ENCODE measurements around the gene HBP1. TPM values are rescaled to one million over a fixed set of nuclear protein-coding genes. Genes with fewer than 3 reads are reported as not detected.
A peak's percentile ranks its signal among the peaks of the same experiment; 100 is the strongest.

Gene HBP1
- total and polyA plus RNA-seq, 2 of the 8 experiments (the other 6 are each of a cell fraction or from before 2014, with no cell fraction given): 28.9 to 29.2 TPM

GRCh38 chr7:107152011-107152410, 16.8 kb upstream of the HBP1 start:
- Histone ChIP-seq H2BK12ac (ENCODE audit: low read depth, low read length) (no peak overlapping the region), H3K23me2 (ENCODE audit: low read depth, low read length) (no peaks in the 10 kb centered on the region), H3K4me2 (ENCODE audit: insufficient read depth in 1 of 2, low read depth in 2 of 2, low read length in 2 of 2) (no peak overlapping the region), H3K79me2 (ENCODE audit: control insufficient read depth in 1 of 2, insufficient read depth in 2 of 2, low read length in 2 of 2) (no peaks in the 10 kb centered on the region), H3K27me3 (replicated peaks in 1 of 4; ENCODE audit: control insufficient read depth in 3 of 4, extremely low read depth in 1 of 4, insufficient read depth in 3 of 4, low read length in 3 of 4) (no peaks in the 10 kb centered on the region), H2BK120ac (replicated peaks; ENCODE audit: low read depth, low read length) (no peak overlapping the region), H2AK5ac (ENCODE audit: low read depth, low read length) (no peak overlapping the region), H2AFZ (ENCODE audit: low read length) (no peak overlapping the region), H4K91ac (replicated peaks; ENCODE audit: insufficient read length, low read length) (no peak overlapping the region), H4K20me1 (replicated peaks in 1 of 2; ENCODE audit: control insufficient read depth in 1 of 2, insufficient read depth in 2 of 2, low read length in 2 of 2) (no peaks in the 10 kb centered on the region), H3K79me1 (ENCODE audit: low read depth, low read length) (no peaks in the 10 kb centered on the region), H3K14ac (ENCODE audit: insufficient read length) (no peak overlapping the region), H3K9me3 (ENCODE audit: insufficient read depth in 2 of 2, low read depth in 1 of 2, low read length in 1 of 2) (no peaks in the 10 kb centered on the region), H4K5ac (ENCODE audit: insufficient read length, low read depth, low read length) (no peak overlapping the region), H3K18ac (ENCODE audit: extremely low read depth, low read length) (no peak overlapping the region), H3K23ac (ENCODE audit: insufficient read length) (no peak overlapping the region), H3K27ac (ENCODE audit: low read depth, low read length) (no peak overlapping the region), H3K36me3 (ENCODE audit: control insufficient read depth in 2 of 4, insufficient read depth in 4 of 4, low read length in 3 of 4) (peaks cover 0 to under 1% (median 0%) of the 10 kb centered on the region in 4 experiments; a peak in 1 of 8 replicates), H3K56ac (replicated peaks; ENCODE audit: insufficient read length, low read depth, low read length) (no peak overlapping the region), H2BK15ac (ENCODE audit: low read length) (no peak overlapping the region), H3K9ac (replicated peaks in 1 of 4; ENCODE audit: extremely low read depth in 1 of 4, low read depth in 3 of 4, low read length in 3 of 4) (no peak overlapping the region), H2BK5ac (ENCODE audit: low read depth, low read length) (0 out of 2 replicates have a peak overlapping the region, but pooled peaks have one; percentile 29), H3K4me3 (ENCODE audit: extremely low read depth in 1 of 4, insufficient read depth in 2 of 4, low read depth in 3 of 4, low read length in 4 of 4) (no peak overlapping the region), H3K4ac (replicated peaks; ENCODE audit: insufficient read length, low read depth, low read length) (no peak overlapping the region), H2BK20ac (ENCODE audit: low read length) (no peak overlapping the region), H3K4me1 (replicated peaks in 1 of 4; ENCODE audit: control insufficient read depth in 3 of 4, insufficient read depth in 4 of 4, low read length in 3 of 4) (peaks cover 0 to 2% (median 0%) of the 10 kb centered on the region in 4 experiments; a peak in 1 of 7 replicates), H4K8ac (ENCODE audit: extremely low read depth, insufficient read depth, low read length) (no peak overlapping the region)
- FAIRE-seq: no peak
- ChIA-PET POLR2A (ENCODE audit: partially characterized antibody) (no interaction called here), CTCF (ENCODE audit: partially characterized antibody) (interaction anchor here (0.9 to 11.7 kb wide), 16 partner anchors 10 to 364 kb away, joined by 3 to 162 read pairs (median 4); partner anchors contain the start of gene HBP1)
- 72% methylated on average over 4 of the region's 4 CpGs; no CpG with 5 or more reads in 1 of the 2 experiments for WGBS, 2 experiments (ENCODE audit: extremely low coverage in 1 of 2, insufficient coverage in 1 of 2, insufficient read length in 1 of 2, insufficient replicate concordance in 2 of 2, low coverage in 1 of 2, low lambda C conversion rate in 2 of 2, missing lambda C conversion rate in 1 of 2)
- no peak for DNase-seq (ENCODE audit: low read depth in 1 of 2, low spot score in 2 of 2)
- TF ChIP-seq SRF (IDR thresholded peaks at IDR 0.05; ENCODE audit: low read depth, low read length): no peak
- no peak for TF ChIP-seq ATF3 (IDR thresholded peaks at IDR 0.05; ENCODE audit: insufficient read depth, low read depth, low read length)
- no peak for TF ChIP-seq ZNF274 (IDR thresholded peaks at IDR 0.05; ENCODE audit: borderline replicate concordance, extremely low read depth, low read length)

Measured in H1 (cell line).